CD4-positive, alpha-beta T cell (primary cell): ENCODE data around the gene SLC20A1. TPM values are rescaled to one million over a fixed set of nuclear protein-coding genes. Genes with fewer than 3 reads are reported as not detected.

Experiments used
- ATAC-seq: fragments of 200-7000 bp; cut with Tn5 transposase; one replicate; pipeline ENCODE4 v1.10.0; 2022; ENCODE audit warnings: mild to moderate bottlenecking; ENCODE audit not compliant: poor library complexity
- CTCF ChIA-PET: fragments of 350-600 bp; sonication (Branson Sonifier 250); formaldehyde crosslinking; loops from one replicate; lab custom pipeline; 2021; ENCODE audit warnings: antibody characterized with exemption, inconsistent platforms; lab: Charles Lee
- POLR2A ChIA-PET: fragments of 350-600 bp; sonication (Branson Sonifier 250); formaldehyde crosslinking; loops from one replicate; lab custom pipeline; 2021; ENCODE audit warnings: antibody characterized with exemption, inconsistent platforms; lab: Charles Lee
- DNase-seq, 14 experiments: peaks; one replicate each; pipeline ENCODE4 v3.0.0-alpha.2; 2013 to 2020; ENCODE audit warnings: mixed read lengths in 2 of 14
- H3K27ac ChIP-seq, 2 donors: one replicate each; pipeline versions ENCODE4 v1.5.1 to v1.7.0; 2013; ENCODE audit warnings: low read length in 2 of 2, low read depth in 1 of 2, mild to moderate bottlenecking in 1 of 2
- H3K27me3 ChIP-seq, 2 experiments: 1 replicate in 1 of 2; 2 replicates in 1 of 2; pipeline versions ENCODE4 v1.6.1 to v1.7.0; 2013; ENCODE audit warnings: low read length in 2 of 2, control low read depth in 1 of 2, mild to moderate bottlenecking in 1 of 2, moderate library complexity in 1 of 2; ENCODE audit not compliant: insufficient read depth in 2 of 2, control insufficient read depth in 1 of 2
- H3K36me3 ChIP-seq: one replicate; pipeline ENCODE4 v1.6.1; 2013; ENCODE audit warnings: low read length, control low read depth; ENCODE audit not compliant: insufficient read depth
- H3K4me1 ChIP-seq: one replicate; pipeline ENCODE4 v1.6.1; 2013; ENCODE audit warnings: low read length, control low read depth; ENCODE audit not compliant: insufficient read depth
- H3K4me3 ChIP-seq: one replicate; pipeline ENCODE4 v1.5.1; 2013; ENCODE audit warnings: mild to moderate bottlenecking, low read length, moderate library complexity
- H3K9me3 ChIP-seq, 2 experiments: 1 replicate in 1 of 2; 2 replicates in 1 of 2; pipeline versions ENCODE4 v1.6.1 to v1.7.0; 2013; ENCODE audit warnings: low read length in 2 of 2, mild to moderate bottlenecking in 2 of 2, control low read depth in 1 of 2, moderate library complexity in 1 of 2; ENCODE audit not compliant: control insufficient read depth in 1 of 2, insufficient read depth in 1 of 2
- H3K27ac Mint-ChIP-seq: one replicate; pipeline ENCODE4 v1.8.0; 2020; ENCODE audit warnings: mixed read lengths
- H3K27me3 Mint-ChIP-seq: one replicate; pipeline ENCODE4 v1.8.0; 2021; ENCODE audit warnings: mixed read lengths
- H3K36me3 Mint-ChIP-seq: one replicate; pipeline ENCODE4 v1.8.0; 2021; ENCODE audit warnings: low read depth, mixed read lengths
- H3K4me1 Mint-ChIP-seq: one replicate; pipeline ENCODE4 v1.8.0; 2021; ENCODE audit warnings: low read depth, mixed read lengths
- H3K4me3 Mint-ChIP-seq: one replicate; pipeline ENCODE4 v1.8.0; 2020; ENCODE audit warnings: mild to moderate bottlenecking, mixed read lengths
- H3K9me3 Mint-ChIP-seq: one replicate; pipeline ENCODE4 v1.8.0; 2020; ENCODE audit warnings: mixed read lengths
- CTCF ChIP-seq: fragments of 200-600 bp; IDR thresholded peaks from one replicate; pipeline ENCODE4 v1.8.0; 2022; ENCODE audit warnings: antibody characterized with exemption, mild to moderate bottlenecking
- intact Hi-C, 2 experiments: fragments of 100-400 bp; cut with DNase I in 1 of 2; cut with micrococcal nuclease in 1 of 2; formaldehyde crosslinking; loops; one replicate each; pipeline versions ENCODE4 v1.15.1 to v1.9.0; 2023 to 2025; cut with DNase I, micrococcal nuclease
- total RNA-seq, 174 experiments: library from RNA in 2 of 174; stranded (reverse) in 2 of 174; gene quantifications; one replicate each; pipeline ENCODE4 v1.2.3 and lab custom pipeline; 2021 to 2026

The SLC20A1 gene
- total RNA-seq, 2 experiments from 2014 or later: 130 to 139 TPM

GRCh38 chr2:112604952-112605351, 40.8 kb upstream of the SLC20A1 start:
- Mint-ChIP-seq H3K9me3 (no peaks in the 10 kb centered on the region), H3K4me1 (peaks cover 3% of the 10 kb centered on the region), H3K27me3 (no peaks in the 10 kb centered on the region), H3K4me3 (no peak overlapping the region), H3K36me3 (no peaks in the 10 kb centered on the region), H3K27ac (no peak overlapping the region)
- ATAC-seq: no peak
- no peak for DNase-seq
- no peaks in the 10 kb centered on the region for H3K27me3 ChIP-seq
- POLR2A ChIA-PET: no interaction called here
- H3K36me3 ChIP-seq: no peaks in the 10 kb centered on the region
- H3K4me1 ChIP-seq: peaks cover 1% of the 10 kb centered on the region
- TF ChIP-seq CTCF: no peak
- H3K9me3 ChIP-seq: no peaks in the 10 kb centered on the region
- no peak overlapping the region for H3K27ac ChIP-seq
- CTCF ChIA-PET: interaction anchor here (5.7 kb wide), 1 partner anchor 122 kb away, joined by 60 read pairs; no protein-coding TSS in a partner anchor
- intact Hi-C loops: no loop called here
- no peak overlapping the region for H3K4me3 ChIP-seq

GRCh38 chr2:112605926-112606325, 39.8 kb upstream of the SLC20A1 start:
- H3K9me3 Mint-ChIP-seq: no peaks in the 10 kb centered on the region
- H3K36me3 ChIP-seq: no peaks in the 10 kb centered on the region
- ATAC-seq: no peak
- intact Hi-C loops: no loop called here
- no peaks in the 10 kb centered on the region for H3K4me1 ChIP-seq
- no peak overlapping the region for H3K27ac Mint-ChIP-seq
- H3K9me3 ChIP-seq: no peaks in the 10 kb centered on the region
- no peaks in the 10 kb centered on the region for H3K27me3 Mint-ChIP-seq
- ChIA-PET CTCF (no interaction called here), POLR2A (no interaction called here)
- H3K4me3 ChIP-seq: no peak overlapping the region
- H3K27me3 ChIP-seq: no peaks in the 10 kb centered on the region
- no peak overlapping the region for H3K4me3 Mint-ChIP-seq
- TF ChIP-seq CTCF: no peak
- H3K27ac ChIP-seq: no peak overlapping the region
- H3K36me3 Mint-ChIP-seq: no peaks in the 10 kb centered on the region
- no peaks in the 10 kb centered on the region for H3K4me1 Mint-ChIP-seq
- DNase-seq: no peak

- DNase-seq (no peak), ATAC-seq (no peak)
- ChIA-PET CTCF (no interaction called here), POLR2A (no interaction called here)
- no peak overlapping the region for H3K4me3 Mint-ChIP-seq
- Histone ChIP-seq H3K9me3 (no peaks in the 10 kb centered on the region), H3K27ac (no peak overlapping the region), H3K4me3 (no peak overlapping the region), H3K4me1 (no peaks in the 10 kb centered on the region), H3K36me3 (no peaks in the 10 kb centered on the region), H3K27me3 (no peaks in the 10 kb centered on the region)
- no peaks in the 10 kb centered on the region for H3K36me3 Mint-ChIP-seq
- H3K9me3 Mint-ChIP-seq: no peaks in the 10 kb centered on the region
- no peaks in the 10 kb centered on the region for H3K27me3 Mint-ChIP-seq
- no peak for TF ChIP-seq CTCF
- no peak overlapping the region for H3K27ac Mint-ChIP-seq
- no peaks in the 10 kb centered on the region for H3K4me1 Mint-ChIP-seq
- intact Hi-C loops: no loop called here
Measured at GRCh38 chr2:112606547-112606946, 39.2 kb upstream of the SLC20A1 start.
